Natural killer cell (primary cell): ENCODE results near the gene DERA. TPM values are rescaled to one million over a fixed set of nuclear protein-coding genes. Genes with fewer than 3 reads are reported as not detected.

Experiments
- ATAC-seq, 3 donors: fragments of 150-1000 bp in 2 of 3; fragments of 200-7000 bp in 1 of 3; cut with Tn5 transposase; 1 replicate in 1 of 3; 2 replicates in 2 of 3; pipeline ENCODE4 v1.10.0; 2021; ENCODE audit warnings: mild to moderate bottlenecking in 2 of 3, moderate library complexity in 2 of 3
- DNase-seq, 2 donors: peaks; one replicate each; pipeline versions ENCODE4 v3.0.0 to v3.0.0-alpha.2; 2013 to 2021; ENCODE audit warnings: mixed read lengths in 1 of 2
- H3K27ac ChIP-seq: one replicate; pipeline ENCODE4 v1.5.1; 2013; ENCODE audit warnings: mild to moderate bottlenecking, low read length
- H3K27me3 ChIP-seq: one replicate; pipeline ENCODE4 v1.6.1; 2013; ENCODE audit warnings: low read length; ENCODE audit not compliant: control insufficient read depth, insufficient read depth
- H3K36me3 ChIP-seq: one replicate; pipeline ENCODE4 v1.6.1; 2013; ENCODE audit warnings: low read length; ENCODE audit not compliant: control insufficient read depth, insufficient read depth
- H3K4me1 ChIP-seq: one replicate; pipeline ENCODE4 v1.6.1; 2013; ENCODE audit warnings: low read length; ENCODE audit not compliant: control insufficient read depth, insufficient read depth
- H3K4me3 ChIP-seq: one replicate; pipeline ENCODE4 v1.5.1; 2013; ENCODE audit warnings: low read length
- H3K9me3 ChIP-seq: one replicate; pipeline ENCODE4 v1.6.1; 2013; ENCODE audit warnings: low read length; ENCODE audit not compliant: control insufficient read depth, insufficient read depth
- H3K27ac Mint-ChIP-seq, 2 donors: one replicate each; pipeline ENCODE4 v1.8.0; 2022; ENCODE audit warnings: mild to moderate bottlenecking in 2 of 2, mixed read lengths in 2 of 2, moderate library complexity in 1 of 2
- H3K27me3 Mint-ChIP-seq, 2 donors: one replicate each; pipeline ENCODE4 v1.8.0; 2022; ENCODE audit warnings: low read depth in 2 of 2, mixed read lengths in 2 of 2
- H3K36me3 Mint-ChIP-seq: one replicate; pipeline ENCODE4 v1.8.0; 2022; ENCODE audit warnings: mixed read lengths
- H3K4me1 Mint-ChIP-seq, 2 donors: one replicate each; pipeline ENCODE4 v1.8.0; 2022; ENCODE audit warnings: mixed read lengths in 2 of 2
- H3K4me3 Mint-ChIP-seq: one replicate; pipeline ENCODE4 v1.8.0; 2022; ENCODE audit warnings: mild to moderate bottlenecking, moderate library complexity, mixed read lengths
- H3K9me3 Mint-ChIP-seq, 2 donors: one replicate each; pipeline ENCODE4 v1.8.0; 2022; ENCODE audit warnings: mixed read lengths in 2 of 2
- CTCF ChIP-seq: fragments of 200-600 bp; IDR thresholded peaks from one replicate; pipeline ENCODE4 v1.8.0; 2022; ENCODE audit warnings: antibody characterized with exemption
- WGBS: methylation state at CpG from one replicate; pipeline ENCODE4 v1.1.7; 2013; ENCODE audit warnings: missing lambda C conversion rate; ENCODE audit not compliant: insufficient coverage; 5-methylcytosine and 5-hydroxymethylcytosine counted together
- intact Hi-C: fragments of 100-400 bp; cut with micrococcal nuclease; formaldehyde crosslinking; loops from one replicate; pipeline ENCODE4 v1.14.2; 2022
- total RNA-seq, 4 donors: library from RNA; stranded (reverse); fragments of 120-200 nt in 1 of 4; gene quantifications; one replicate each; pipeline versions ENCODE4 v1.2.3 to v1.2.4, GENCODE V29; 2013 to 2022

The DERA gene
- total RNA-seq, 3 donors from 2014 or later (not counting 1 experiment from before 2014, with no cell fraction given) = 15.6 to 22.1 (median 20.4) TPM

GRCh38 chr12:15988983-15989755 is 78.0 kb downstream of the DERA start:
- Histone ChIP-seq H3K9me3 (no peaks in the 10 kb centered on the region), H3K4me1 (no peaks in the 10 kb centered on the region), H3K36me3 (peaks cover 13% of the 10 kb centered on the region), H3K4me3 (no peak overlapping the region), H3K27me3 (no peaks in the 10 kb centered on the region), H3K27ac (no peak overlapping the region)
- H3K4me3 Mint-ChIP-seq = no peak overlapping the region
- 99% methylated on average over 6 of the region's 6 CpGs for WGBS
- DNase-seq = no peak
- H3K27ac Mint-ChIP-seq = no peak overlapping the region
- TF ChIP-seq CTCF = no peak
- H3K27me3 Mint-ChIP-seq = no peaks in the 10 kb centered on the region
- peaks cover 11% of the 10 kb centered on the region for H3K36me3 Mint-ChIP-seq
- no peak for ATAC-seq
- no peaks in the 10 kb centered on the region for H3K9me3 Mint-ChIP-seq
- intact Hi-C loops = no loop called here
- H3K4me1 Mint-ChIP-seq = no peaks in the 10 kb centered on the region

- Histone ChIP-seq H3K27me3 (no peaks in the 10 kb centered on the region), H3K4me1 (no peaks in the 10 kb centered on the region), H3K27ac (no peak overlapping the region), H3K9me3 (no peaks in the 10 kb centered on the region), H3K36me3 (peaks cover 3% of the 10 kb centered on the region), H3K4me3 (no peak overlapping the region)
- intact Hi-C loops = no loop called here
- H3K27ac Mint-ChIP-seq = peak overlapping the region in 1 of 2 donors; percentile 7
- no peak overlapping the region for H3K4me3 Mint-ChIP-seq
- H3K27me3 Mint-ChIP-seq = no peaks in the 10 kb centered on the region
- WGBS = 100% methylated on average over 4 of the region's 4 CpGs
- peaks cover 0 to 9% of the 10 kb centered on the region in 2 donors for H3K4me1 Mint-ChIP-seq
- no peak for TF ChIP-seq CTCF
- ATAC-seq (no peak), DNase-seq (no peak)
- no peaks in the 10 kb centered on the region for H3K9me3 Mint-ChIP-seq
- peaks cover 6% of the 10 kb centered on the region for H3K36me3 Mint-ChIP-seq
These were observed 84.7 kb downstream of the DERA start for GRCh38 chr12:15995801-15996200.

- ATAC-seq = no peak
- Mint-ChIP-seq H3K4me1 (peaks cover 0 to 9% of the 10 kb centered on the region in 2 donors), H3K4me3 (no peak overlapping the region), H3K36me3 (peaks cover 1% of the 10 kb centered on the region), H3K27ac (peak overlapping the region in 1 of 2 donors; percentile 7), H3K9me3 (no peaks in the 10 kb centered on the region), H3K27me3 (no peaks in the 10 kb centered on the region)
- intact Hi-C loops = no loop called here
- H3K4me1 ChIP-seq = no peaks in the 10 kb centered on the region
- H3K36me3 ChIP-seq = peaks cover 3% of the 10 kb centered on the region
- no peak overlapping the region for H3K4me3 ChIP-seq
- no peak for DNase-seq
- no peaks in the 10 kb centered on the region for H3K9me3 ChIP-seq
- no peaks in the 10 kb centered on the region for H3K27me3 ChIP-seq
- no peak for TF ChIP-seq CTCF
- 97% methylated on average over 3 of the region's 3 CpGs for WGBS
- no peak overlapping the region for H3K27ac ChIP-seq
These were observed 85.1 kb downstream of the DERA start for GRCh38 chr12:15996254-15996653.

- Histone ChIP-seq H3K27me3 (no peaks in the 10 kb centered on the region), H3K4me1 (no peaks in the 10 kb centered on the region), H3K4me3 (no peak overlapping the region), H3K27ac (no peak overlapping the region), H3K9me3 (no peaks in the 10 kb centered on the region), H3K36me3 (peaks cover 3% of the 10 kb centered on the region)
- intact Hi-C loops = no loop called here
- DNase-seq (no peak), ATAC-seq (no peak)
- no peak overlapping the region for H3K27ac Mint-ChIP-seq
- no peak for TF ChIP-seq CTCF
- no peaks in the 10 kb centered on the region for H3K9me3 Mint-ChIP-seq
- H3K4me1 Mint-ChIP-seq = peaks cover 0 to 9% of the 10 kb centered on the region in 2 donors
- no peaks in the 10 kb centered on the region for H3K36me3 Mint-ChIP-seq
- H3K27me3 Mint-ChIP-seq = no peaks in the 10 kb centered on the region
- no peak overlapping the region for H3K4me3 Mint-ChIP-seq
- 100% methylated on average over 1 of the region's 1 CpG for WGBS
These were observed 85.8 kb downstream of the DERA start for GRCh38 chr12:15996948-15997347.
